Measurements from ENCODE around the gene FCAR. TPM values are rescaled to one million over a fixed set of nuclear protein-coding genes. Genes with fewer than 3 reads are reported as not detected.

FCAR gene
- total and polyA plus RNA-seq, 2 of the 4 experiments (the other 2 are of a cell fraction) = not detected

DNA sequence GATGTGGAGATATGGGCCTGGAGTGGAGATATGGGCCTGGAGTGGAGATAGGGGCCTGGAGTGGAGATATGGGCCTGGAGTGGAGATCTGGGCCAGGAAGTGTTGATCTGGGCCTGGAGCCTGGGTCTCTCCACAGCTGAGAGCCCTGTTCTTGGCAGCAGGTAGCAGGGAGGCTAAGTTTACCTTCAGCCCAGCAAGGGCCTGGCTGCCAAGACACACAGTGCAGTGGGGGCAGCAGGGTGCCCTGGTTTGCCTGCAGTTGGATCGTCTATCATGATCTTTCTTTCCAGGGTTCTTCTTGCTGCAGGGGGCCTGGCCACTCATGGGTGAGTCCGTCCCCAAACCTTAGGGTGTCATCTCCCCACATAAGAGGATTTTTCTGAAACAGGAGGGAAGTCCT, 23.1 kb upstream of the FCAR start:
- in situ Hi-C loops (cut with MboI; ENCODE audit: low sequenced_read_pairs) (no loop called here), intact Hi-C loops (cut with micrococcal nuclease) (no loop called here), dilution Hi-C loops (cut with HindIII; ENCODE audit: low sequenced_read_pairs, unreplicated experiment) (no loop called here)
- CTCF ChIA-PET = no interaction called here
- Histone ChIP-seq H2BK5ac (ENCODE audit: low read depth, low read length, poor library complexity, severe bottlenecking) (no peak overlapping the region), H3K4ac (ENCODE audit: low read depth, low read length) (no peak overlapping the region), H2BK120ac (ENCODE audit: low read depth, low read length) (no peak overlapping the region), H2AFZ (replicated peaks; ENCODE audit: low read length, poor library complexity) (no peak overlapping the region), H3K23ac (ENCODE audit: low read depth, low read length) (no peak overlapping the region), H3K9me1 (ENCODE audit: insufficient read depth, low read length) (no peaks in the 10 kb centered on the region), H2AK5ac (ENCODE audit: low read depth, low read length) (no peak overlapping the region), H3K4me2 (ENCODE audit: low read depth, low read length) (no peak overlapping the region), H3K9ac (ENCODE audit: low read depth, low read length) (no peak overlapping the region), H3K79me1 (ENCODE audit: low read depth in 1 of 2, low read length in 2 of 2) (no peaks in the 10 kb centered on the region), H4K20me1 (ENCODE audit: insufficient read depth, low read length) (no peaks in the 10 kb centered on the region), H3K56ac (ENCODE audit: extremely low read depth, insufficient read depth, low read length) (no peak overlapping the region), H3K27me3 (ENCODE audit: control insufficient read depth, insufficient read depth, low read length) (no peaks in the 10 kb centered on the region), H3K4me3 (ENCODE audit: insufficient read depth, low read depth, low read length) (no peak overlapping the region), H3K14ac (replicated peaks; ENCODE audit: low read depth, low read length) (no peak overlapping the region), H3K9me3 (ENCODE audit: control insufficient read depth, insufficient read depth, low read length) (peaks cover 38% of the 10 kb centered on the region), H3K36me3 (ENCODE audit: control insufficient read depth, insufficient read depth, low read length) (no peaks in the 10 kb centered on the region), H3K4me1 (ENCODE audit: control insufficient read depth, insufficient read depth, low read length) (no peaks in the 10 kb centered on the region), H3K27ac (ENCODE audit: insufficient read depth, low read length) (no peak overlapping the region), H2AK9ac (replicated peaks; ENCODE audit: low read depth, low read length, poor library complexity) (no peak overlapping the region), H2BK15ac (ENCODE audit: low read depth, low read length) (no peak overlapping the region), H4K5ac (ENCODE audit: low read depth, low read length) (no peak overlapping the region), H4K91ac (ENCODE audit: insufficient read depth, low read depth, low read length) (no peak overlapping the region), H3K18ac (ENCODE audit: low read depth, low read length) (no peak overlapping the region), H2BK20ac (ENCODE audit: low read depth, low read length) (no peak overlapping the region), H4K8ac (ENCODE audit: low read depth in 2 of 2, low read length in 2 of 2) (no peak overlapping the region)
- DNase-seq = no peak
- POLR2A ChIA-PET (ENCODE audit: unreplicated experiment) = no interaction called here
- BruUV-seq (replicated peaks) = no TSS peak
- TF ChIP-seq FOS (IDR thresholded peaks at IDR 0.05; ENCODE audit: low read depth, low read length) (no peak), NFE2L2 (IDR thresholded peaks at IDR 0.05; ENCODE audit: low read depth, low read length) (no peak), RAD21 (IDR thresholded peaks at IDR 0.05; ENCODE audit: low read length) (no peak), RCOR1 (IDR thresholded peaks at IDR 0.05; ENCODE audit: insufficient replicate concordance, low read length) (no peak), SMC3 (IDR thresholded peaks at IDR 0.05; ENCODE audit: low read depth, low read length) (no peak), CEBPB (IDR thresholded peaks at IDR 0.05; ENCODE audit: low read depth, low read length) (no peak), MAZ (IDR thresholded peaks at IDR 0.05; ENCODE audit: borderline replicate concordance, low read depth, low read length) (no peak), BHLHE40 (IDR thresholded peaks at IDR 0.05; ENCODE audit: low read depth, low read length) (no peak), MXI1 (IDR thresholded peaks at IDR 0.05; ENCODE audit: borderline replicate concordance, low read depth, low read length) (no peak), MAFK (IDR thresholded peaks at IDR 0.05; ENCODE audit: low read depth, low read length) (no peak), RFX5 (IDR thresholded peaks at IDR 0.05; ENCODE audit: low read depth, low read length) (no peak)
- TF ChIP-seq, protein P1, sequence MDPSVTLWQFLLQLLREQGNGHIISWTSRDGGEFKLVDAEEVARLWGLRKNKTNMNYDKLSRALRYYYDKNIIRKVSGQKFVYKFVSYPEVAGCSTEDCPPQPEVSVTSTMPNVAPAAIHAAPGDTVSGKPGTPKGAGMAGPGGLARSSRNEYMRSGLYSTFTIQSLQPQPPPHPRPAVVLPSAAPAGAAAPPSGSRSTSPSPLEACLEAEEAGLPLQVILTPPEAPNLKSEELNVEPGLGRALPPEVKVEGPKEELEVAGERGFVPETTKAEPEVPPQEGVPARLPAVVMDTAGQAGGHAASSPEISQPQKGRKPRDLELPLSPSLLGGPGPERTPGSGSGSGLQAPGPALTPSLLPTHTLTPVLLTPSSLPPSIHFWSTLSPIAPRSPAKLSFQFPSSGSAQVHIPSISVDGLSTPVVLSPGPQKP (IDR thresholded peaks at IDR 0.05; ENCODE audit: borderline replicate concordance, low read depth, low read length) = no peak
- TF ChIP-seq, protein P2, sequence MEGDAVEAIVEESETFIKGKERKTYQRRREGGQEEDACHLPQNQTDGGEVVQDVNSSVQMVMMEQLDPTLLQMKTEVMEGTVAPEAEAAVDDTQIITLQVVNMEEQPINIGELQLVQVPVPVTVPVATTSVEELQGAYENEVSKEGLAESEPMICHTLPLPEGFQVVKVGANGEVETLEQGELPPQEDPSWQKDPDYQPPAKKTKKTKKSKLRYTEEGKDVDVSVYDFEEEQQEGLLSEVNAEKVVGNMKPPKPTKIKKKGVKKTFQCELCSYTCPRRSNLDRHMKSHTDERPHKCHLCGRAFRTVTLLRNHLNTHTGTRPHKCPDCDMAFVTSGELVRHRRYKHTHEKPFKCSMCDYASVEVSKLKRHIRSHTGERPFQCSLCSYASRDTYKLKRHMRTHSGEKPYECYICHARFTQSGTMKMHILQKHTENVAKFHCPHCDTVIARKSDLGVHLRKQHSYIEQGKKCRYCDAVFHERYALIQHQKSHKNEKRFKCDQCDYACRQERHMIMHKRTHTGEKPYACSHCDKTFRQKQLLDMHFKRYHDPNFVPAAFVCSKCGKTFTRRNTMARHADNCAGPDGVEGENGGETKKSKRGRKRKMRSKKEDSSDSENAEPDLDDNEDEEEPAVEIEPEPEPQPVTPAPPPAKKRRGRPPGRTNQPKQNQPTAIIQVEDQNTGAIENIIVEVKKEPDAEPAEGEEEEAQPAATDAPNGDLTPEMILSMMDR (conservative IDR thresholded peaks at IDR 0.05; ENCODE audit: low read depth, low read length) = no peak
- TF ChIP-seq, protein P3, sequence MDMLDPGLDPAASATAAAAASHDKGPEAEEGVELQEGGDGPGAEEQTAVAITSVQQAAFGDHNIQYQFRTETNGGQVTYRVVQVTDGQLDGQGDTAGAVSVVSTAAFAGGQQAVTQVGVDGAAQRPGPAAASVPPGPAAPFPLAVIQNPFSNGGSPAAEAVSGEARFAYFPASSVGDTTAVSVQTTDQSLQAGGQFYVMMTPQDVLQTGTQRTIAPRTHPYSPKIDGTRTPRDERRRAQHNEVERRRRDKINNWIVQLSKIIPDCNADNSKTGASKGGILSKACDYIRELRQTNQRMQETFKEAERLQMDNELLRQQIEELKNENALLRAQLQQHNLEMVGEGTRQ (IDR thresholded peaks at IDR 0.05; ENCODE audit: low read depth, low read length) = no peak
- WGBS, 2 experiments (ENCODE audit: extremely low coverage in 2 of 2, insufficient read length in 1 of 2) = no CpG with 5 or more reads among the region's 2 CpGs
- no peak for ATAC-seq (ENCODE audit: low read depth)
